Mammary epithelial cell (primary cell): Measurements from ENCODE around the gene IFI16.

Source experiments
- EZH2 ChIP-seq: IDR thresholded peaks from 2 replicates; pipeline ENCODE4 v1.6.1; 2012; ENCODE audit warnings: low read length, inconsistent platforms, borderline replicate concordance
- TF ChIP-seq, protein P1 (sequence below), 2 donors: IDR thresholded peaks in 1 of 2; conservative IDR thresholded peaks in 1 of 2; 2 replicates each; pipeline ENCODE4 v1.5.1; 2011 to 2012; ENCODE audit warnings: inconsistent platforms in 2 of 2, low read length in 2 of 2, mild to moderate bottlenecking in 2 of 2, control low read depth in 1 of 2, low read depth in 1 of 2; ENCODE audit not compliant: insufficient read depth in 1 of 2; ENCODE audit errors: extremely low read depth in 1 of 2

DNA sequence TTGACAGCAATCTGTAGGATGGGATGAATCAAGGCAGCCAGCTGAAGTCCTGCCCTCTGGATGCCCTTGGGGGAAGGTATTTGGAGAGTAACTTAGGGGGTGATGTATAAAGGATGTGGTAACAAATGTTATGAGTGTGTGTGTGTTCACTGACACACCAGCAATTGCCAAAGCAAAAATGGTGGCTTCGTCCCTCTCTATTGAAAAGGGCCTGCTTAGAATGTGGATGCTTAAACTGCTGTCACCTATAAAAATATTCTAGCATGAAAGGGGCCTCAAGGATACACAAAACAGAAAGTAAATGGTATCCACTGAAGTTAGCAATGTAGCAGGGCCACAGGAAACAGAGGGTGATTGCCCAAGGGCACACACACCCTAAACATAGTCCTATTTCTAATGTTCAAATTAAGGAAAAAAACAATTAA, 81.9 kb downstream of the IFI16 start:
- TF ChIP-seq, protein P1, sequence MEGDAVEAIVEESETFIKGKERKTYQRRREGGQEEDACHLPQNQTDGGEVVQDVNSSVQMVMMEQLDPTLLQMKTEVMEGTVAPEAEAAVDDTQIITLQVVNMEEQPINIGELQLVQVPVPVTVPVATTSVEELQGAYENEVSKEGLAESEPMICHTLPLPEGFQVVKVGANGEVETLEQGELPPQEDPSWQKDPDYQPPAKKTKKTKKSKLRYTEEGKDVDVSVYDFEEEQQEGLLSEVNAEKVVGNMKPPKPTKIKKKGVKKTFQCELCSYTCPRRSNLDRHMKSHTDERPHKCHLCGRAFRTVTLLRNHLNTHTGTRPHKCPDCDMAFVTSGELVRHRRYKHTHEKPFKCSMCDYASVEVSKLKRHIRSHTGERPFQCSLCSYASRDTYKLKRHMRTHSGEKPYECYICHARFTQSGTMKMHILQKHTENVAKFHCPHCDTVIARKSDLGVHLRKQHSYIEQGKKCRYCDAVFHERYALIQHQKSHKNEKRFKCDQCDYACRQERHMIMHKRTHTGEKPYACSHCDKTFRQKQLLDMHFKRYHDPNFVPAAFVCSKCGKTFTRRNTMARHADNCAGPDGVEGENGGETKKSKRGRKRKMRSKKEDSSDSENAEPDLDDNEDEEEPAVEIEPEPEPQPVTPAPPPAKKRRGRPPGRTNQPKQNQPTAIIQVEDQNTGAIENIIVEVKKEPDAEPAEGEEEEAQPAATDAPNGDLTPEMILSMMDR (conservative IDR thresholded peaks at IDR 0.05 in 1 of 2, IDR thresholded peaks at IDR 0.05 in 1 of 2; ENCODE audit: extremely low read depth in 1 of 2, insufficient read depth in 1 of 2, low read depth in 1 of 2, low read length in 2 of 2) = no peak
- TF ChIP-seq EZH2 = no peak
